DMS53 treated with DMSO at 0.1 percent for 48 hours (cell line): ENCODE results near the gene CNPY4.

Experiments used
- DNase-seq: peaks from one replicate; lab custom pipeline; 2025; ENCODE audit not compliant: unreplicated experiment; lab: John Stamatoyannopoulos, UW

The CNPY4 gene

DNA sequence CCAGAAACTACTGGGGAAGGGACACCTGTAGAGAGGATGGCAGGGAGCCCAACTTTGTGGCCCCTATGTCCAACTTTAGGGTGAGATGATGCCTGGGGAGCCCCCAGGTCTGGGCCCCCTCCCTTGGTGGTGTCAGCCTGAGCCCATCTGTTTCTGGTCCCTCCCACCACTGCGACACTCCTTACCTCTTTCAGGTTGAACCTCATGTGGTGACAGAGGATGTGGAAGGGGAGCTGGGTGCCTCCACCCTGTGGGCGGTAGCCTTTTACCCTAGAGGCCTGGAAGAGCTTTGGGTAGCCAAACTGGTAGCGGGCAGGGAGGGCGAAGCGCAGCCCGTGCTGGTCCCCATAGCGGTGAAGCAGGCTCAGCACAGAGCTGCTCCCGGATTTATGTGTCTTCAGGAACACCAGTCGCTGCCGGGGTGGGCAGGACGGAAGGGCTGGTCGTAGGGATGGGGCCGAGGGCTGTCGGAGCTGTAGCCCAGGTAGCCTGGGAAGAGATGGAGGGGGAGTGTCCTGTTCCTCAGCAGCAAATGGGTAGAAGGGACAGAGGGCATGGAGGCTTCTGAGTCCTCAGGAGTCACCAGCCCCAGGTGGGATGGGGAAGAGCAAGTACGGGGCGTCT is 47.0 kb downstream of the CNPY4 start:
- no peak for DNase-seq

DNA sequence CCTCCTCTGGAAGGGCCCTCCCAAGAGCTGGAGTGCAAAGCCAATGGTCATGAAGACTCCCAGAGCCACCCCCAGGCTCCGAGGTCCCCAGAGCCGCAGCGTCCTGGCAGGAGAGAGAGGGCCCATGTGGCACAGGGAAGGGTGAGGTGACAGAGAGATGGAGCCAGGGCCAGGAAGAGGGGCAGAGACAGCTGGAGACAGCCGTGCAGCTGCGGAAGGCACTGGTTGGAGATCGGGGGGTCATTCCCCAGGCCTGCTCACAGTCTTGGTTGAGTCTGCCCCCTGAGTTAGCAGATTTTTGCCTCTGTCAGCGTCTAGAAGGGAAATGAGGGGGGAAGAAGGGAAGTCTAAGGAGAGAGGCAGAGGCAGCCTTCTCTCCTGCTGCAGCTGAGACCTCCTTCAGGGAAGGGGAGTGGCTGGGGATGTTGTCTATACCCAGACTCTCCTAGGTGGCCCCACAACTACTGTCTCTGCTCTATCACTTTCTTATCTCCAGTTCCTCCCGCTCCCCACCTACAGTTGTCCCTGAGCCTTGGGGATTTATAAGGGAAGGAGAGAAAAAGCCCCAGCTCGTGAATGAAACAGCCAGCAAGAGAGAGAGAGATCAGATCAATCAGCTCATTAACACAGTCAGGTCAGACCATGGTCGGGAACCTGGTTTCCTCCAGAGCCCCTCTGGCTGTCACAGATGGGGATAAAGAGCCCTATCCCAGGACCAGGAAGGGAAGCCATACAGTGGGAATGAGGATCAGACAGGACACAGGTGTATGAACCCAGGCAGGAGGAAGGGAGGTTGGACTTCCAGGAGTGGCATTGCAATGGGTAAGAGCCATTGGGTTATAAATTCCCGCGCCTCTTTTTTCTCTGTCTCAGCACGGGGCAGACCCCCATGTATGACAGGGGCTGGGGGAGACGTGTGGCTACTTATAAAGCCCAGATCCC is 47.8 kb downstream of the CNPY4 start:
- no peak for DNase-seq

DNA sequence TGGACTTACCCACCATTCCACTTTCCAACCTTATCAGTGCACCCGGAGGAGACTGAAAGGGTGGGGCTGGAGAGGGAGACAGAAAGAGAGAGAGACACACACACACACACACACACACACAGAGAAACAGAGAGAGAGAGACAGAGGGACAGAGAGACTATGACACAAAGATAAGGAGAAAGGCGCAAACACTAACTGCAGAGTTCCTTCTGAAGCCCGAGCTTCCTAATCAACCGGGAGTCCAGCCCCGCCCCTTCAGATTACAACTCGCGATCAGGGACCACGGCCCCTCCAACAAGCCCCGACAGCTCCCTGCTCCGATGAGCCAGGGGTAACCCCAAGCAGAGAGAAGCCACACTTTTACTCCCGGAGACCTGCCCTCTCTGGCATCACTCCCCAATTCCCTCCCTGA is 48.5 kb downstream of the CNPY4 start:
- no peak for DNase-seq

DNA sequence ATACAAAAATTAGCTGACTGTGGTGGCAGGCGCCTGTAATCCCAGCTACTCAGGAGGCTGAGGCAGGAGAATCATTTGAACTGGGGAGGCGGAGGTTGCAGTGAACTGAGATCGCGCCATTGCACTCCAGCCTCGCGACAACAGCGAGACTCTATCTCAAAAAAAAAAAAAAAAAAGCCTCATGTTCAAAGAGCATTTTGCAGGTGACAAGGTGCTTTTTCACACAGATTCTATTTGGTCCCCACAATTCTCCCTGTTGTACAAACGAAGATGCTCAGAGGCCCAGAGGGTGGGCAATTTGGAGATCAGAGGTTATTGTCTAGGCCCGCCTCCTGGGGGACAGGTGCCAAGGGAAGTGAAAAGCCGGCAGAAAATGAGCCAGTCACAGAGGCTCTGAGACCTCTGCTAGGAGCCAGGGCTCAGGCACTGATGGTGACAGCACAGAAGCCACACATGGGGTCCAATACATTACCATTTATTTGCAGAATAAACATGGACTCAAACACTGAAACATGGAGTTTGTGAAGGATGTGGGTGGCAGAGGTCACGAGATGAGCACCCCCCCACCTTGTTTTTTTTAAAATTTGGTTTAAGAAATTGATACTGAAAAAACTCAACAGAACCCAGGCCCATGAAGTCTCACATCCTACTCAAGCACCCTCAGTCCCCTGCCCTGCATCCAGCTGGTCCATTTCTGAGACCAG is 49.9 kb downstream of the CNPY4 start:
- DNase-seq, result no peak

DNA sequence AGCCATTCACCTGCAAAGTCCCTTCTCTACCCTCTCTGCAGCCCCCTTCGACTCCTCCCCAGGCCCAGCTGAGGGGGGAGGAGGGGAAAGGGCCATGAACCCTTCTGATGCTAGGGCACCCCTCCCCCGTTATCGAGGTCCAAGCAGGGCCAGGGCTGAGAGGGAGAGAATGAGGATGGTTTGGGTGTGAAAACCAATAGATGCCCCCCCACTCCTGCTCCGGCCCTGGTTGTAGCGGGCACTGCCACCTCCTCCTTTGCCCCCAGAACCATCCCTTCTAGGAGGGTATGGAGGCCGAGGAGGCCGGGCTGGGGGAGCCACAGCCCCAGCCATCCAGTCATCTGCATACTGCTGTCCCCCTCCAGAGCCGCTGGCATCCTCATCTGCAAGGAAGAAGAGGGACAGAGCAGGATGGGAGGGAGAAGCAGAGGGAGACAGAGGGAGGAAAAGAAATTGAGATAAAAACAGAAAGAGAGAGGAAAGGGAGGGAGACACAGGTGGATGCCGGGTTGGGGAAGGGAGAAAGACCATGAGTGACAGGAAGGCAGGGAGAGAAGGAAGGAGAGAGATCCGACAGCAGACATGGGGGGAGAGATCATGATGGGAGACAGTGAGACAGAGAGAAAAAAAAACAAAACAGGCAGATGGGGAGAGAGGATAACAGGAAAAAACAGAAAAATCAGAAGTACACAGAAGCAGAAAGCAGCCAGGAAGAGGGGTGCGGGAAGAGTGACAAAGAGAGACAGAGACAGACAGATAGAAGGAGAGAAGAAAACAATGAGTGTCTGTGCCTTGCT is 50.9 kb downstream of the CNPY4 start:
- DNase-seq, result no peak

DNA sequence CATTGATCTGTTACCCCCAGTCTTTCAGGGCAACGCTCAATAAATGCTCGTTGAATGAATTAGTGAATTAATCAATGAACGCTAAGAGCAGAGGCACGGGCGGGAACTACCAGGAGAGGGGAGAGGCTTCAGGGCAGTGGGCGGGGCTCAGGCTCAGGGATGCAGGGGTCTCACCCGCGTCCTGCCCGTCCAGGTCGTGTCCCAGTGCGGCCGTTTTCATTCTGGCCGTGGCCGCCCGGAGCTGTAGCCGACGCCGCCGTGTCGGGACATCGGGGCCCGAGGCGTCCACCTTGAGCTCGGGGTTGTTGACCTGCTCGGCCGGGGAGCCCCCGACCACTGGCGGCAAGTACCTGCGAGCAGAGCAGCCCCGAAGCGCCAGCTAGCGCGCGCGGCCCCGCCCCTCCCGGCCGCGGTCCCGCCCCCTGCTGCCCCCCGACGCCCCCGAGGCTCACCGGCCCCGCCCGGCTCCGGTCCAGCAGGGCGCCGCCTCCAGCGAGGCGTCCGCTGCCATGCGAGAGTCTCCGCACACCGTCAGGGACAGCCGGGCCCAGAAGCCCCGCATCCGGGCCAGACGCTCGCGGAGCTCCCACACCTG is 51.8 kb downstream of the CNPY4 start:
- no peak for DNase-seq

DNA sequence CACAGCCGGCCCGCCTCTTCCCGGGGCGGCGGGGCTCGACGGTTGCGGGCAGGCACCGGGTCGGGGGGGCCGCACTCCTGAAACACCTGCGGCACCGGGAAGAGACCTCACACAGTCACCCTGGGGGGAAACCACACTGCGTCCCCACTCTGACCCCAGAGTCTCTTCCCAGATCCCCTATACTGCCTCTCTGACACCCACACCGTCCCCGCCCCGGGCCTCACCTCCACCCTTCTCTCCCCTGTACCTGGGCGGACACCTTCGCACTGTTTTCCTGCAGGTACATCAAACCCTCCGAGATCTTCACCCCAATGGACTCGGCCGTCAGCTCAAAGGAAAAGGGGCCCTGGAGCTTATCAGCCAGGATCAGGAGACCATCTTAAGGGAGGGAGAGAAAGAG is 52.4 kb downstream of the CNPY4 start:
- no peak for DNase-seq

DNA sequence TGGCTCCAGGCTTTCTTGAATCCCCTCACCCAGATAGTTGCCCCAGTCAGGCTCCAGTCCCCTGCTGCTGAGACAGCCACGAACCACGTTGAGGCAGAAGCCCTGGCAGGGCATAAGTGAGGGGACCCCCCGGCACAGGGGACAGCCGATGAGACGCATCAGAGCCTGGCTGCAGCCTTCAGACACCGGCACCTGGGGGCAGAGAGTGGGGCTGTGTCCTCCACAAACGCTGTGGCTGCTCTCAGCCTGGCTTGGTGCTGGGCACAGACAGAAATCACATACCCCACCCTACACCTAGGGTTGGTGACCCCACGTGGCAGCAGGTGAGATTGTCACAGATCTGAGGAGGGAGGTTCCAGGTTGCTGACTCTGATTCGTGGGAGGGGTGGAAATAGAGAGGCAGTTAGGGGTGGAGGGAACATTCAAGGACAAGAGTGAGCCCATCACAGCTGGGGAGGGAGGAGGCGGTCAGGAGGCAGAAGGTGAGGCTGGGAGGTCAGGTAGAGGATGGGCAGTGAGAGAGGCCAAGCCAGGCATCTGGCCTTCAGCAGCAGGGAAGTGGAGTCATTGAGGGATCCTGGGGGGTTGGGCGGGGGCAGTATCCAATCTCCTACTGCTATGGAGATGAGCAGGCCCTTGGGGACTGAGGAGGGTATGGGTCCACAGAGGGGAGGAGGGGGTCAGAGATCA is 54.5 kb downstream of the CNPY4 start:
- no peak for DNase-seq

DNA sequence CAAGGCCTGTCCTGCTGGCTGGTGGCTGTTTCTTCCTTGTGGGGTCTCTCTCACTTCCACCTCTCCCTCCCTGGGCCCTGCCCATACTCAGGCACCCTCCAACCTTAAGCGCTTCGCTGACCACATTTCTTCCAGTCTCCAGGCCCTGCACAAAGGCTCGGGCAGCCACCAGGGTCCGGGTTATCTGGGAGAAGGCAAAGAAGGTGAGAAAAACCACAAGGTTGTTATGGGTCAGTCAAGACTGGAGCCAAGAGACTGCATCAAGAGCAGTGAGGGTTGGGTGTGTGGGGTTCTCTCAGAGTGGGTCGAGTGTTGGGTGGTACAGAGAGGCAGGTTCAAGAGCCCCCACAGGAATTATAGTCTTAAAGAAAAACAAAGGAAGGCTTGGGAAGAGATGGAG is 55.1 kb downstream of the CNPY4 start:
- DNase-seq, result no peak
